Panc1 (cell line): ENCODE results near the gene TLE7. TPM values are rescaled to one million over a fixed set of nuclear protein-coding genes. Genes with fewer than 3 reads are reported as not detected.

Experiments used
- ATAC-seq: fragments of 200-7000 bp; cut with Tn5 transposase; 2 replicates; pipeline ENCODE4 v1.9.1; 2020; ENCODE audit warnings: mild to moderate bottlenecking, moderate library complexity
- BruUV-seq: library from RNA; stranded (reverse); fragments of 400-500 nt; replicated peaks from 2 replicates; lab custom pipeline; 2021; lab: Mats Ljungman, UMichigan
- CTCF ChIA-PET: fragments of 300-600 bp; sonication (Branson Sonifier 250); formaldehyde crosslinking; loops from one replicate; lab custom pipeline; 2022; ENCODE audit warnings: antibody characterized with exemption; lab: Charles Lee
- POLR2A ChIA-PET: fragments of 300-600 bp; sonication (Branson Sonifier 250); formaldehyde crosslinking; loops from one replicate; lab custom pipeline; 2022; ENCODE audit warnings: antibody characterized with exemption; lab: Charles Lee
- DNase-seq: peaks from one replicate; pipeline ENCODE4 v3.0.0-alpha.2; 2010; ENCODE audit warnings: low read depth, low spot score
- H3K27ac ChIP-seq: 2 replicates; pipeline ENCODE4 v1.5.1; 2011; ENCODE audit warnings: mild to moderate bottlenecking, low read length, inconsistent platforms
- H3K27me3 ChIP-seq: fragments of 200-500 bp; sonication (Bioruptor generic); 2 replicates; pipeline ENCODE4 v1.6.0; 2014; ENCODE audit warnings: low read length, inconsistent platforms; ENCODE audit not compliant: control insufficient read depth, insufficient read depth
- H3K36me3 ChIP-seq: fragments of 200-500 bp; sonication (Bioruptor generic); 2 replicates; pipeline ENCODE4 v1.5.1; 2014; ENCODE audit warnings: inconsistent platforms, mild to moderate bottlenecking, low read length, moderate library complexity; ENCODE audit not compliant: control insufficient read depth, insufficient read depth
- H3K4me1 ChIP-seq: 2 replicates; pipeline ENCODE4 v1.5.1; 2011; ENCODE audit warnings: inconsistent platforms, mild to moderate bottlenecking, low read length, moderate library complexity; ENCODE audit not compliant: control insufficient read depth, insufficient read depth
- H3K4me3 ChIP-seq, 2 experiments: 2 replicates each; pipeline ENCODE4 v1.5.1; 2011 to 2012; ENCODE audit warnings: low read depth in 2 of 2, low read length in 2 of 2, mild to moderate bottlenecking in 2 of 2, inconsistent platforms in 1 of 2, moderate library complexity in 1 of 2
- H3K9me3 ChIP-seq: fragments of 200-500 bp; sonication (Bioruptor generic); 2 replicates; pipeline ENCODE4 v1.5.1; 2014; ENCODE audit warnings: low read depth, mild to moderate bottlenecking, inconsistent platforms, low read length, moderate library complexity; ENCODE audit not compliant: control insufficient read depth, insufficient read depth
- POLR2AphosphoS5 ChIP-seq: IDR thresholded peaks from 2 replicates; pipeline ENCODE4 v1.6.1; 2012; ENCODE audit warnings: mild to moderate bottlenecking, low read depth, low read length, moderate library complexity
- REST ChIP-seq, 2 experiments: IDR thresholded peaks; 2 replicates each; pipeline ENCODE4 v1.6.1; 2011 to 2012; ENCODE audit warnings: low read depth in 2 of 2, control low read depth in 1 of 2, low read length in 1 of 2, mild to moderate bottlenecking in 1 of 2, moderate library complexity in 1 of 2; ENCODE audit not compliant: insufficient read depth in 1 of 2
- SIN3A ChIP-seq: IDR thresholded peaks from 2 replicates; pipeline ENCODE4 v1.6.1; 2012; ENCODE audit warnings: low read depth, mild to moderate bottlenecking, low read length, moderate library complexity, borderline replicate concordance; ENCODE audit not compliant: insufficient read depth
- TCF7L2 ChIP-seq: IDR thresholded peaks from 2 replicates; pipeline ENCODE4 v1.6.1; 2011; ENCODE audit warnings: mild to moderate bottlenecking, low read depth, low read length, inconsistent platforms
- in situ Hi-C: cut with HindIII; loops from 2 replicates; pipeline ENCODE4 v1.10.0; 2016; ENCODE audit warnings: low sequenced_read_pairs, low pct_unique_long_range_greater_than_20kb
- intact Hi-C: fragments of 100-400 bp; cut with micrococcal nuclease; formaldehyde crosslinking; loops from one replicate; pipeline ENCODE4 v1.10.0; 2022; ENCODE audit not compliant: unreplicated experiment
- total RNA-seq: library from RNA; stranded (reverse); gene quantifications from one replicate; pipeline ENCODE4 v1.2.1, GENCODE V29; 2021; ENCODE audit not compliant: unreplicated experiment
- TF ChIP-seq, protein P1 (sequence below): fragments of 450-650 bp; IDR thresholded peaks from 2 replicates; pipeline ENCODE4 v1.5.1; 2017; ENCODE audit warnings: mild to moderate bottlenecking

The TLE7 gene
- total RNA-seq, 1 experiment from 2014 or later = not detected

DNA sequence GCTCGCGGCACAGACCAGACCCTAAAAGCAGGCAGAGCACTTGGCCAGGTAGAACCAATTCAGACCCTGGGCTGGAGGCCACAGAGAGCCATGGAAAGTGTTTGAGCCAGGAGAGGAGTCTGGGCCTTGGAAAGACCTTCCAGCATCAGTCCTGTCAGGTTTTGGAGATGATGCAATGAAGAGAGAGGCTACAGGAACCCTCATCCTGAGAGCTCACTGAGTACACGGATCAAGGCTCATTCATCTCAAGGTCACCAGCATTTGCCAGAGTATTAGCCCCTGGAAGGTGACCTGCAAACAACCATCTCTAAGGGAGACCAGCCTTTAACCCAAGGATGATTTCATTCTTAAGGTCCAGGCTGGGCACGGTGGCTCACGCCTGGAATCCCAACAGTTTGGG is 27.8 kb downstream of the TLE7 start:
- ChIA-PET POLR2A (no interaction called here), CTCF (no interaction called here)
- Histone ChIP-seq H3K9me3 (no peaks in the 10 kb centered on the region), H3K27me3 (no peaks in the 10 kb centered on the region), H3K36me3 (no peaks in the 10 kb centered on the region), H3K4me3 (no peak overlapping the region), H3K4me1 (no peaks in the 10 kb centered on the region; the same call in 1 of the 2 replicates), H3K27ac (no peak overlapping the region)
- no TSS peak for BruUV-seq
- no peak for TF ChIP-seq SIN3A
- TF ChIP-seq REST (IDR thresholded peaks at IDR 0.05; ENCODE audit: insufficient read depth in 1 of 2, low read depth in 2 of 2, low read length in 1 of 2) = no peak
- TF ChIP-seq, protein P1, sequence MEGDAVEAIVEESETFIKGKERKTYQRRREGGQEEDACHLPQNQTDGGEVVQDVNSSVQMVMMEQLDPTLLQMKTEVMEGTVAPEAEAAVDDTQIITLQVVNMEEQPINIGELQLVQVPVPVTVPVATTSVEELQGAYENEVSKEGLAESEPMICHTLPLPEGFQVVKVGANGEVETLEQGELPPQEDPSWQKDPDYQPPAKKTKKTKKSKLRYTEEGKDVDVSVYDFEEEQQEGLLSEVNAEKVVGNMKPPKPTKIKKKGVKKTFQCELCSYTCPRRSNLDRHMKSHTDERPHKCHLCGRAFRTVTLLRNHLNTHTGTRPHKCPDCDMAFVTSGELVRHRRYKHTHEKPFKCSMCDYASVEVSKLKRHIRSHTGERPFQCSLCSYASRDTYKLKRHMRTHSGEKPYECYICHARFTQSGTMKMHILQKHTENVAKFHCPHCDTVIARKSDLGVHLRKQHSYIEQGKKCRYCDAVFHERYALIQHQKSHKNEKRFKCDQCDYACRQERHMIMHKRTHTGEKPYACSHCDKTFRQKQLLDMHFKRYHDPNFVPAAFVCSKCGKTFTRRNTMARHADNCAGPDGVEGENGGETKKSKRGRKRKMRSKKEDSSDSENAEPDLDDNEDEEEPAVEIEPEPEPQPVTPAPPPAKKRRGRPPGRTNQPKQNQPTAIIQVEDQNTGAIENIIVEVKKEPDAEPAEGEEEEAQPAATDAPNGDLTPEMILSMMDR = no peak
- no peak for TF ChIP-seq TCF7L2
- no peak for TF ChIP-seq POLR2AphosphoS5
- DNase-seq = no peak
- in situ Hi-C loops (no loop called here), intact Hi-C loops (loop anchor here (5.0 kb wide), 1 partner anchor 128 kb away; no protein-coding TSS in a partner anchor)
- ATAC-seq = no peak

DNA sequence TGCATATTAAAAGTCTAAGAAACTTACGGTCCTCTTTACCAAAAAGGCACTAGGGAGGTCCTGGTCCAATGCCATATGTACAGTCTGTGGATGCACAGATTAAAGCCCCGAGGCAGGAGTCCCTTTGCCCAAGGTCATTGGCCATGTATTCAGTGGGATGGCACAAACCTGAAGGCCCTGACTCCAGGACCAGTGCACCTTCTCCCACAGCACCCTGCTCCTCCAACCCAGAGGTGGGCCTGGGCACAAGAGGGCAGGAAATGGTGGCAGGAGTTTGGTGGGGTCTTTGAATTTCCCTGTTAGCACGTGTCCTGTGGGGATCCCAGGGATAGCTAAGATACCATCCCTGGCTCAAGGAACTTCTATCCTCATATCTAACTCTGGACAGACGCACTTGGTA is 28.5 kb downstream of the TLE7 start:
- no peaks in the 10 kb centered on the region for H3K36me3 ChIP-seq
- no peak for ATAC-seq
- H3K27me3 ChIP-seq = no peaks in the 10 kb centered on the region; the same call in 1 of the 2 replicates
- ChIA-PET POLR2A (no interaction called here), CTCF (interaction anchor here (1.1 to 1.3 kb wide), 2 partner anchors 85 to 87 kb away, joined by 3 to 8 read pairs; no protein-coding TSS in a partner anchor)
- no peak overlapping the region for H3K27ac ChIP-seq
- no peaks in the 10 kb centered on the region for H3K9me3 ChIP-seq
- in situ Hi-C loops (no loop called here), intact Hi-C loops (loop anchor here (2.0 to 5.0 kb wide), 2 partner anchors 85 to 129 kb away; no protein-coding TSS in a partner anchor)
- no peaks in the 10 kb centered on the region; the same call in 1 of the 2 replicates for H3K4me1 ChIP-seq
- H3K4me3 ChIP-seq = no peak overlapping the region
- no peak for TF ChIP-seq POLR2AphosphoS5
- no peak for TF ChIP-seq SIN3A
- no peak for TF ChIP-seq REST (IDR thresholded peaks at IDR 0.05; ENCODE audit: insufficient read depth in 1 of 2, low read depth in 2 of 2, low read length in 1 of 2)
- TF ChIP-seq TCF7L2 = no peak
- TF ChIP-seq, protein P1 = no peak
- no peak for DNase-seq
- no TSS peak for BruUV-seq
